Aorta (tissue), 5 donors: Measurements from ENCODE around the gene ADRA1B. TPM values are rescaled to one million over a fixed set of nuclear protein-coding genes. Genes with fewer than 3 reads are reported as not detected.
A peak's percentile ranks its signal among the peaks of the same experiment; 100 is the strongest.

Experiments
- ATAC-seq: fragments of 200-7000 bp; cut with Tn5 transposase; one replicate; pipeline ENCODE4 v1.9.1; 2022; ENCODE audit warnings: moderate library complexity; ENCODE audit not compliant: low FRiP score
- DNase-seq, 2 donors: peaks; one replicate each; pipeline ENCODE4 v3.0.0-alpha.2; 2020
- H3K27ac ChIP-seq, 2 donors: one replicate each; pipeline ENCODE4 v1.5.1; 2013; ENCODE audit warnings: low read length in 2 of 2, mild to moderate bottlenecking in 2 of 2, moderate library complexity in 2 of 2, control low read depth in 1 of 2, inconsistent platforms in 1 of 2, low read depth in 1 of 2
- H3K27me3 ChIP-seq, 2 donors: one replicate each; pipeline ENCODE4 v1.6.1; 2013; ENCODE audit warnings: control low read depth in 1 of 2, low read length in 1 of 2, mild to moderate bottlenecking in 1 of 2, moderate library complexity in 1 of 2; ENCODE audit not compliant: insufficient read depth in 2 of 2, control insufficient read depth in 1 of 2
- H3K36me3 ChIP-seq, 2 donors: one replicate each; pipeline ENCODE4 v1.6.1; 2013; ENCODE audit warnings: control low read depth in 1 of 2, low read length in 1 of 2, mild to moderate bottlenecking in 1 of 2; ENCODE audit not compliant: insufficient read depth in 2 of 2, control insufficient read depth in 1 of 2
- H3K4me1 ChIP-seq, 2 donors: one replicate each; pipeline ENCODE4 v1.6.1; 2013; ENCODE audit warnings: low read length in 2 of 2, control low read depth in 1 of 2, mild to moderate bottlenecking in 1 of 2, moderate library complexity in 1 of 2; ENCODE audit not compliant: insufficient read depth in 2 of 2, control insufficient read depth in 1 of 2
- H3K4me3 ChIP-seq, 2 donors: one replicate each; pipeline ENCODE4 v1.5.1; 2013; ENCODE audit warnings: low read length in 2 of 2, control low read depth in 1 of 2, mild to moderate bottlenecking in 1 of 2
- H3K9me3 ChIP-seq: one replicate; pipeline ENCODE4 v1.6.1; 2013; ENCODE audit warnings: mild to moderate bottlenecking, low read length; ENCODE audit not compliant: control insufficient read depth
- WGBS, 2 donors: extraction: QIAGEN DNeasy Blood & Tissue Kit; methylation state at CpG; one replicate each; pipeline ENCODE4 v1.1.7; 2013; 5-methylcytosine and 5-hydroxymethylcytosine counted together
- intact Hi-C, 2 donors: fragments of 100-400 bp; cut with DNase I; formaldehyde crosslinking; loops; one replicate each; pipeline versions ENCODE4 v1.14.2 to v1.15.0; 2022
- polyA plus RNA-seq, 2 donors: library from polyadenylated mRNA; stranded (reverse); fragments of 200-250 nt; gene quantifications; one replicate each; pipeline ENCODE4 v1.2.3, GENCODE V29; 2013
- total RNA-seq, 2 donors: library from RNA; stranded (reverse); fragmentation: NEBNext Ultra II Directional; extraction: Animal tissue kit (Norgen Biotek cat#: 25700); gene quantifications; one replicate each; pipeline ENCODE4 v1.2.1, GENCODE V29; 2021
- donor health status: healthy with polysubstance abuse.
- donor health status: Bipolar disorder and iron deficiency.
- donor health status: DM: no; HTN: no; CAD: no.
- donor health status: DM: no; HTN: no; CAD: no.
- donor health status: DM: yes; HTN: yes; CAD: no.

Gene ADRA1B
- total and polyA plus RNA-seq, 4 donors: 3.8 to 16.0 (median 6.7) TPM

DNA sequence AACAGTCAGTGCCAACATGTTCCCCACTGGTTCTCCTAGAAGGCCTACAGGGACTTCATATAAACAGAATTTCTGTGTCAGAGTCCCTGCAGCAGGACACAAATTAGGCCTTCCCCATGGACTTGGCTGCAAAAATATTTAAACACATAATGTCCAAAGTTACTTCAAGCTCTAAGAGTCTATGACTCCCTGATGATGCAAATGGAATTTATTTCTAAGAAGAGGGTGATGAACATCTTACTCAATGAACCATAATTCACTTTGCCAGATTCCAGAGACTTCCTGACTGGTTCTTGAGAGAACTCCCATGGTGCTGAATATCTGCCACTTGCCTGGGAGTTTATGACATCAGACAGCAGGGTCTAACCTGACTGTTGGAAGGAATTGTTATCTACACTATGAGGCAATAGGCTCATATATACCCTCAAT, 32.7 kb upstream of the ADRA1B start:
- Histone ChIP-seq H3K4me1 (peaks cover 0 to 4% of the 10 kb centered on the region in 2 donors), H3K27ac (peak overlapping the region; percentile 64 to 93), H3K36me3 (no peaks in the 10 kb centered on the region), H3K27me3 (no peaks in the 10 kb centered on the region), H3K9me3 (no peaks in the 10 kb centered on the region), H3K4me3 (no peak overlapping the region)
- no peak for DNase-seq
- intact Hi-C loops: loop anchor here in 1 of 2 donors (5.0 kb wide), 1 partner anchor 96 kb away; no protein-coding TSS in a partner anchor
- peak; percentile 80 for ATAC-seq

DNA sequence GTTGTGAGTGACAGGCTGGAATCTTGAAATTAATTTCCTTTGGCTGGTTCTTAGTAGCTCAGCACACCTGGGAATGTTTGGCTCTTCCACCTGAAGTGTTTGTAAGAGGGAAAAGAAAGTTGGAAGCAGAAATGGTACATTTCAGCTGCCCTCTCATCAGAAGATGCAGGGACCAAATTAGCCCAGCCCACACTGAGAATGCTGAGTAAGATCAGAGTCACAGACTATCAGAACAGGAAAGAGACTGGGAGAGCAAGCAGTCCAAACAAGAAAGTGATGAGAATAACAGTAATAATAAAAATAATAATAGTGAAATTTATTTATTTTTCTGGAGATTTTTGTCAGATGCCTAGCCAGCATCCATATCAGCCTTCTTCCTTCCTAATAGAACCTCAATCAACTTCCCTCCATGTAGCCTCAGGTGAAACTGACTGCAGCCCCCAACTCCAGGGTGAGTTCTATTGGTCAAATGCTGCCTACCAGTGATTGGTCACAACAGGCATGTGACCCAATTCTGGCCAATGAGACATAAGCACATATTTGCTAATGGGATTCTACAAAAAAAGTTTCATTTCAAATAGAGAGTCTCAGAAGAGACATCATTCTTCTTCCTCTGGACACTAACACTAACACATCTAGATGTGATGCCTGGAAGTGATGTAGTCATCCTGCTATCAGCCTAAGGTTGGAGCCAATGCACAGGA, 31.2 kb upstream of the ADRA1B start:
- H3K9me3 ChIP-seq: no peaks in the 10 kb centered on the region
- H3K4me3 ChIP-seq: no peak overlapping the region
- no peak for ATAC-seq
- no peak for DNase-seq
- H3K27me3 ChIP-seq: no peaks in the 10 kb centered on the region
- H3K36me3 ChIP-seq: no peaks in the 10 kb centered on the region
- intact Hi-C loops: loop anchor here in 1 of 2 donors (5.0 kb wide), 1 partner anchor 98 kb away; no protein-coding TSS in a partner anchor
- H3K4me1 ChIP-seq: peaks cover 0 to 2% of the 10 kb centered on the region in 2 donors
- H3K27ac ChIP-seq: no peak overlapping the region

- H3K4me1 ChIP-seq: peaks cover 0 to 2% of the 10 kb centered on the region in 2 donors
- no peaks in the 10 kb centered on the region for H3K9me3 ChIP-seq
- H3K4me3 ChIP-seq: no peak overlapping the region
- H3K27me3 ChIP-seq: no peaks in the 10 kb centered on the region
- WGBS, 2 donors: 94% methylated on average over 1 of the region's 1 CpG
- H3K36me3 ChIP-seq: no peaks in the 10 kb centered on the region
- H3K27ac ChIP-seq: no peak overlapping the region
- ATAC-seq: no peak
- DNase-seq: no peak
- intact Hi-C loops: no loop called here
These were observed 30.0 kb upstream of the ADRA1B start for GRCh38 chr5:159886296-159886695.

DNA sequence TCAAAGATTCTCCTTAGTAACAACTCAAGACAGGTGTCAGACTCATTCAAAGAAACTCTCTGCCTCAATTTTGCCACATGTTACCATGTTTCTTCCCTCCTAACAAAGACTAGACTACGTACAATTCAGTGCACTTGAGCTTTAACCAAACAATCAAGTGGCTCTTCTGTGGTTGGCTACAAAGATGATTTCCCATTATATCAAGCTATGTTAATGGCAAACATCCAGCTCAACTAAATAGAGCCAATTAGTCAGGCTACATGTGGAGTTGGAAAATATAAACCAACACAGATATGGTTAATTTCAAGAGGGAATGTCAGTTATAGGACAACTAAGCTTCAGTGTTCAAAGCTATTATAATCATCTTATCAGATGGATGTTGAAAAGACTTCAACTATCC, 29.2 kb upstream of the ADRA1B start:
- no peak overlapping the region for H3K27ac ChIP-seq
- DNase-seq (no peak), ATAC-seq (no peak)
- H3K36me3 ChIP-seq: no peaks in the 10 kb centered on the region
- peaks cover 0 to 2% of the 10 kb centered on the region in 2 donors for H3K4me1 ChIP-seq
- H3K9me3 ChIP-seq: no peaks in the 10 kb centered on the region
- no peaks in the 10 kb centered on the region for H3K27me3 ChIP-seq
- 76 to 89% methylated on average over 1 of the region's 1 CpG for WGBS, 2 donors
- no peak overlapping the region for H3K4me3 ChIP-seq
- intact Hi-C loops: no loop called here

DNA sequence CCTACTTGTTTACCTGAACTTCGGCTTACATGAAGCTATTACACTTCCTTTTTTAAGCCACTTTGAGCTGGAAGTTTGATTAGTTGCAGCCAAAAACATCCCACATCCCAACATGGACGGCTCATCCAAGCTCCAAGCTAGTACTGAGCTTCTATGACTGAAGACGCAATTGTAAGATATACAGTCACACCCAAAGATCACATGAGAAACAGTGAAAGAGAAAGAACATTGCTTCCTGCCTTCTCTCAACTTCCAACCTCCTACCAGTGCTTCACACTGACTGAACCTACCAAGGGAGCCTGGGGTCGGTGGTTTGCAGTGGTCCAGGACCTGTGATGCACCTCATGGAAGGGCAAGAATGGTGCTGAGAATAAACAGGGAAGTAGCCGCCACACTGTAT, 27.4 kb upstream of the ADRA1B start:
- intact Hi-C loops: no loop called here
- H3K27me3 ChIP-seq: no peaks in the 10 kb centered on the region
- WGBS, 2 donors: 86 to 90% methylated on average over 5 of the region's 5 CpGs
- no peak overlapping the region for H3K4me3 ChIP-seq
- no peaks in the 10 kb centered on the region for H3K36me3 ChIP-seq
- H3K4me1 ChIP-seq: peaks cover 0 to under 1% of the 10 kb centered on the region in 2 donors
- H3K27ac ChIP-seq: no peak overlapping the region
- no peaks in the 10 kb centered on the region for H3K9me3 ChIP-seq
- DNase-seq (no peak), ATAC-seq (no peak)

GRCh38 chr5:159890141-159890540, 26.1 kb upstream of the ADRA1B start:
- Histone ChIP-seq H3K9me3 (no peaks in the 10 kb centered on the region), H3K27me3 (no peaks in the 10 kb centered on the region), H3K27ac (no peak overlapping the region), H3K4me1 (no peaks in the 10 kb centered on the region), H3K36me3 (no peaks in the 10 kb centered on the region), H3K4me3 (no peak overlapping the region)
- intact Hi-C loops: no loop called here
- 35 to 52% methylated on average over 1 of the region's 1 CpG for WGBS, 2 donors
- ATAC-seq (no peak), DNase-seq (no peak)

DNA sequence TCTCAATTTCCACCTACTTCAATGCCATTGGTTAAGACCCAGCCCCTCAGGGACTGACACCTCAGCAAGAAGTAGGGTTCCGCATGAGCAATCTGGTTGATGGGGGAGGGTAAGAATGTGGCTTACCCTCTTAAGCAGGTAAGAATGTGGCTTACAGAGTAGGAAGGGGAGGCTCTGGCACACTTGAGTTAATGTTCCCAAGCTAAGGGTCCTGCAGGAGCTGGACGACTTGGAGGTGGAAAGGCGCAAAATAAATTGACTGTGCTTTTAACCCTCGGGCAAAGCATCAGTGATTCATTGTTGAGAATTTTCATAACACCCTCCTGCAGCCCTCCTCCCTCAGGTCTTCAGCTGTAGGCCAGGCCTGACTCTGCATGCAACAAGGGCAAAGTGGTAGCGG, 24.9 kb upstream of the ADRA1B start:
- no peaks in the 10 kb centered on the region for H3K9me3 ChIP-seq
- no peak overlapping the region for H3K27ac ChIP-seq
- no peaks in the 10 kb centered on the region for H3K4me1 ChIP-seq
- intact Hi-C loops: no loop called here
- DNase-seq (no peak), ATAC-seq (no peak)
- no peak overlapping the region for H3K4me3 ChIP-seq
- no peaks in the 10 kb centered on the region for H3K27me3 ChIP-seq
- H3K36me3 ChIP-seq: no peaks in the 10 kb centered on the region
- 80 to 85% methylated on average over 5 of the region's 5 CpGs for WGBS, 2 donors

- H3K27ac ChIP-seq: no peak overlapping the region
- DNase-seq: no peak
- WGBS, 2 donors: 92 to 94% methylated on average over 3 of the region's 3 CpGs
- no peak for ATAC-seq
- peaks cover 0 to 4% of the 10 kb centered on the region in 2 donors for H3K4me1 ChIP-seq
- no peaks in the 10 kb centered on the region for H3K27me3 ChIP-seq
- intact Hi-C loops: no loop called here
- H3K36me3 ChIP-seq: no peaks in the 10 kb centered on the region
- no peak overlapping the region for H3K4me3 ChIP-seq
- no peaks in the 10 kb centered on the region for H3K9me3 ChIP-seq
These were observed 23.1 kb upstream of the ADRA1B start for GRCh38 chr5:159893040-159893695.

GRCh38 chr5:159894149-159894720, 22.0 kb upstream of the ADRA1B start:
- Histone ChIP-seq H3K36me3 (no peaks in the 10 kb centered on the region), H3K27me3 (no peaks in the 10 kb centered on the region), H3K4me3 (no peak overlapping the region), H3K9me3 (no peaks in the 10 kb centered on the region), H3K4me1 (peaks cover 0 to 4% of the 10 kb centered on the region in 2 donors), H3K27ac (no peak overlapping the region)
- DNase-seq: no peak
- ATAC-seq: no peak
- intact Hi-C loops: no loop called here
- 70 to 75% methylated on average over 7 of the region's 7 CpGs for WGBS, 2 donors
